GM21786 (cell line): ENCODE measurements around the gene ZNF362.
"Not testable (repeated sequence)": the region's sequence is repeated elsewhere in the genome, so short reads cannot be mapped to it uniquely, and the experiment has no call there.

Source experiments
- ATAC-seq: cut with Tn5 transposase; IDR thresholded peaks from one replicate; pipeline ENCODE4 v1.9.1; 2021; ENCODE audit not compliant: unreplicated experiment

The ZNF362 gene, protein sequence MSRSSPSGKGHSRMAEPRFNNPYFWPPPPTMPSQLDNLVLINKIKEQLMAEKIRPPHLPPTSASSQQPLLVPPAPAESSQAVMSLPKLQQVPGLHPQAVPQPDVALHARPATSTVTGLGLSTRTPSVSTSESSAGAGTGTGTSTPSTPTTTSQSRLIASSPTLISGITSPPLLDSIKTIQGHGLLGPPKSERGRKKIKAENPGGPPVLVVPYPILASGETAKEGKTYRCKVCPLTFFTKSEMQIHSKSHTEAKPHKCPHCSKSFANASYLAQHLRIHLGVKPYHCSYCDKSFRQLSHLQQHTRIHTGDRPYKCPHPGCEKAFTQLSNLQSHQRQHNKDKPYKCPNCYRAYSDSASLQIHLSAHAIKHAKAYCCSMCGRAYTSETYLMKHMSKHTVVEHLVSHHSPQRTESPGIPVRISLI

DNA sequence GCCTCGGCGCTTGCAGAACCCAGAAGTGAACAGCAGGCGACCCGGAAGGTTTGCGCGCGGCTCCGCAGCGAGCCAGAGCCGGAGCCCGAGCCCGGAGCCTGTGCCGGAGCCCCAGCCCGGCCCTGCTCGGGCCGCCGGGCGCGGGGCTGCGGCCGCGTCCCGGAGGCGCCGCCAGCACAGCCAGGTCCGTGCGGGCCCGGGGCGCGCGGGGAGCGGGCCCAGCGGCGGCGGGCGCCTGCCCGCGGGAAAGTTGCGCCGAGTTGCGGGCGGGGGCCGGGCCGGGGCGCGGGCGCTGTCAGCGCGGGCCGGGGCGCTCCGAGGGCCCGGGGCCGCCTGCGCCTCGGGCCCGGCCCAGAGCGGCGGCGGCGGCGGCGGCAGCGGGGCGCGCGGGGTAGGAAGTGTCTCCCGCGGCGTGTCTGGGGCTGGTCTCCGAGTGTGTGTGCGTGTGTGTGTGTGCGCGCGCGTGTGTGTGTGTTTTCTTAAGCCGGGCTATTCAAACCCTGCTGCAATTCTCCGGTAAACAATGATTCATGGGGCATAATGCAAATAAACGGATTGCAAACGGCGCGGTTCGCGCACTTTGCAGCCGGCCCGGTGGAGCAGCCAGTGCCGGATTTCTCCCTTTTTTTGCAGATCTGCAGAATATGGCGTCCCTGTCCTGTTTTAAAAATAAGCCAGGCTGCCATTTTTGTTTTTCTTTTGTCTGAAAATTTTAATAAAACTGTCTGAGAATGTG is at the start of gene ZNF362:
TSS of gene ZNF362 (plus strand) at position 22 of the 736 bp plus-strand sequence. CDS start 14,083 bp downstream, outside the sequence.
- no peak for ATAC-seq

GRCh38 chr1:33211972-33212371 is 44.3 kb upstream of the ZNF362 start:
- no peak for ATAC-seq

GRCh38 chr1:33219886-33220661 is 36.2 kb upstream of the ZNF362 start:
- no peak for ATAC-seq

GRCh38 chr1:33220676-33221384 is 35.5 kb upstream of the ZNF362 start:
- no peak for ATAC-seq

DNA sequence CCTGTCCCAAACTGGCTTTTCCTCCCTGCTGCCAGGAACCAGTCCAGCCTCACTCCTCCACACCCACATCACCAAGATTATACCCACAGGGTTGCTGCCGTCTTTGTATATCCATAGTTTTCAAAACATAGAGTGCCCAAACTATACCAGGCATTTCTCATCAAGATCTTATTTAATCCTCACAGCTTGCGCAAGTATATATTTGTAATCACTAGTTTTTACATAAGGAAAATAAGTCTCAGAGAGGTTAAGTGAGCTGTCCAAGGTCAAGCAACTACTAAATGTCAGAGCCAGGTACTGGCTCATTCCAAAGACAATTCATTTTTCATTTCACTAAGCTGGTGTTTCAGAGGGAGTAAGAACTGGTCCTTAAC is 34.9 kb upstream of the ZNF362 start:
- ATAC-seq, result no peak

GRCh38 chr1:33222381-33222780 is 33.9 kb upstream of the ZNF362 start:
- ATAC-seq, result no peak

- no peak for ATAC-seq
Measured at GRCh38 chr1:33224166-33224707, 32.1 kb upstream of the ZNF362 start.

DNA sequence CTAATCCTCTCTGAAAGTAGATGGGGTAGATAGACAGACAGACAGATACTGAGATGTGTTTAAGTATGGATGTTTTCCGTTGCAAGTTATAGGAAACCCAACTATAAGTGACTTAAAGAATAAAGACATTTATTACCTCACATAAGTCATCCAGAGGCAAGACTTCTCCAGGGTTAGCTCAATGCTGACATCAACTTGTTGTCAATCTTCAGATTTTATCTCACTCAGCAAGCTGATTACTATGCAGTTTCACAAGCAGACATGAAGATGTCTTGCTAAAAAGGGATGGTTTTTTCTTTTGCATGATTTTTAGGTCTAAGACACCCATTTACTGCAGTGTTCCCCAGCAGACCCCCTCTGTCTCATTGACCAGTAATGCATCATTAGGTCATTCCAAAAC is 30.7 kb upstream of the ZNF362 start:
- ATAC-seq, result no peak

DNA sequence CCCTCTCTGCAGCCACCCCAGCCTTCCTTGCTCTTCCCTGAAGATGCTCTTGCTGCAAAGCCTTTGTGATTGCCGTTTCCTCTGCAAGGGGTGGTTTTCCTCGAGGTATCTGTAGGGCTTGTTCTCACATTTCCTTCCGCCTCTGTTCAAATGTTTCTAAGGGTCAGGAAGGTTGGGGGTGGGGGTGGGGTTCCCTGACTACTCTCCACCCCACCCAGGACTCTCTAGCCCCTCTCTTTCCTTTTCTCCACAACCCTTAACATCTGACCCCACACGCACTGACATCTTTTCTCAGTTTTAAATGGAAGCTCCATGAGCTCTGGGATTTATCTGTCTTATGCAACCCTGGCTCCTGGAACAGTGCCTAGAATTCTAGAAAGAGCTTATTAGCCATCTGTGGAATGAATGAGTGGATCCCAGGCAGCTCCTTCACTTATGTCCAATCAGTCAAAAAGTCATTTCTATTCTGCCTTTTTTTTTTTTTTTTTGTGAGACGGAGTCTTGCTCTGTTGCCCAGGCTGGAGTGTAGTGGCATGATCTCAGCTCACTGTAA is 27.3 kb upstream of the ZNF362 start:
- no peak for ATAC-seq

- no peak for ATAC-seq
Measured at GRCh38 chr1:33231166-33231565, 25.1 kb upstream of the ZNF362 start.

GRCh38 chr1:33232716-33233115 is 23.6 kb upstream of the ZNF362 start:
- ATAC-seq, result no peak

DNA sequence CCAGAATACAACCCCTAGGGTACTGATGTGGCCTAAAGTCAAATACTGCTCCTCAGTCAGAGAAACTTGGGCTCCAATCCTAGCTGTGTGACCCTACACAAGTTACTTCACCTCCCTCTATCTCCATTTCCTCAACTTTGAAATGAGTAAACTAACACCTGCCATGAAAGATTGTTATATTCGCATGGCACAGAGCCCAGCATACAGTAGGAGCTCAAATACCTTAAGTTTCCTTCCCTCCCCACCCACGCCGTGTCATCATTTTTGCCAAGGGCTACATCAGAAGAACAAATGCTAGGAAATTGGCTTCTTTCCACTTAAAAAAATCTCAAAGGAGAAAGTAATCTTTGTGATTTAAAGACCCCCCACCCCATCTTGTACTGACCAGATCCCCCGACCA is 22.2 kb upstream of the ZNF362 start:
- no peak for ATAC-seq

- no peak for ATAC-seq
Measured at GRCh38 chr1:33234588-33234990, 21.7 kb upstream of the ZNF362 start.

DNA sequence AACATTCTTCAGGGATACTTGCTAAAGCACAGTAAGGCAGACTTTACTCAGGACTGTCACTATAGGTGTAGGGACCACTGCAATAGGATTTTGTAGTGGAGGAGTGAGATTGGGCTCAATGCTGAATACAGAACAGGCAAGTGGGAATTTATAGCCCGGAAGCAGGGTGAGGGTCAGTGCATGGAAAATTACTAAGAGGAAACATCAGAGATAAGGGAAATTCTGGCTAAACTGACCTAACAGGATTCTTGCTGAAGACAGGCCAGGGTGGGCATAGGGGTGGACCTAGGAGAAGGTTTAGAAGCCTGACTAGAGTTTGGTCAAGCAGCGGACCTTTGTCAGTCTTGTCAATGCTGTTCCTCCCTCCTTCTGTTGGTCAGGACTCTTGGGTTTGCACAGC is 20.8 kb upstream of the ZNF362 start:
- no peak for ATAC-seq

GRCh38 chr1:33236498-33236897 is 19.8 kb upstream of the ZNF362 start:
- ATAC-seq, result no peak

GRCh38 chr1:33237579-33237978 is 18.7 kb upstream of the ZNF362 start:
- no peak for ATAC-seq

GRCh38 chr1:33238194-33238724 is 18.0 kb upstream of the ZNF362 start:
- ATAC-seq, result not testable (repeated sequence)

DNA sequence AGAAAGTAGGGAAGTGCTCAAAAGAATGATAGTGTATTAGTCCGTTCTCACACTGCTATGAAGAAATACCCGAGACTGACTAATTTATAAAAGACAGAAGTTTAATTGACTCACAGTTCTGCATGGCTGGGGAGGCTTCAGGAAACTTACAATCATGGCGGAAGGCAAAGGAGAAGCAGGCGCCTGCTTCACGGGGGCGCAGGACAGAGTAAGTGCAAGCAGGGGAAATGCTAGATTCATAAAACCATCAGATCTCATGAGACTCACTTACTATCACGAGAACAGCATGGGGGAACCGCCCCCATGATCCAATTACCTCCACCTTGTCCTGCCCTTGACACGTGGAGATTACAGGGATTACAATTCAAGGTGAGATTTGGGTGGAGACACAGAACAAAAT is 16.9 kb upstream of the ZNF362 start:
- ATAC-seq, result not testable (repeated sequence)

DNA sequence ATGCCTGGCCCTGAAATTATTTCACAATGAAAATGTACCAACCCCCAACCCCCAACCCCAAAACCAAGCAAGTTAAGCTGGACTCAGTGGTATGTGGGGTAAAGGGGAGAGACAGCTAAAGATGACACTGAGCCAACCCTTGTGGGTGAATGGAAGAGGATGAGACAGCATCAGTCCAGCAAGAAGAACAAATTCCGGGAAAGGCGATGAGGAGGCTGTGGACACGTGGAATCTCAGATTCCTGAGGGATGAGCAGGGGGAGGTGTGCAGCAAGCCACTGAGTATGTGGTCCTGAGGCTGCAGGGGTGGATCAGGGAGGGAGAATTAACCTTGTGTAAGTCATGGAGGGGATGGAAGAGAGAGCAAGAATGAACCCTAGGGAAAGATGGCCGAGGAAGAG is 14.4 kb upstream of the ZNF362 start:
- ATAC-seq, result no peak

- no peak for ATAC-seq
Measured at GRCh38 chr1:33242652-33243051, 13.6 kb upstream of the ZNF362 start.
